ENCODE results near the gene SMYD3. TPM values are rescaled to one million over a fixed set of nuclear protein-coding genes. Genes with fewer than 3 reads are reported as not detected.
A peak's percentile ranks its signal among the peaks of the same experiment; 100 is the strongest.

Gene SMYD3
- total and polyA plus RNA-seq, 4 donors = 10.5 to 40.1 (median 32.5) TPM

DNA sequence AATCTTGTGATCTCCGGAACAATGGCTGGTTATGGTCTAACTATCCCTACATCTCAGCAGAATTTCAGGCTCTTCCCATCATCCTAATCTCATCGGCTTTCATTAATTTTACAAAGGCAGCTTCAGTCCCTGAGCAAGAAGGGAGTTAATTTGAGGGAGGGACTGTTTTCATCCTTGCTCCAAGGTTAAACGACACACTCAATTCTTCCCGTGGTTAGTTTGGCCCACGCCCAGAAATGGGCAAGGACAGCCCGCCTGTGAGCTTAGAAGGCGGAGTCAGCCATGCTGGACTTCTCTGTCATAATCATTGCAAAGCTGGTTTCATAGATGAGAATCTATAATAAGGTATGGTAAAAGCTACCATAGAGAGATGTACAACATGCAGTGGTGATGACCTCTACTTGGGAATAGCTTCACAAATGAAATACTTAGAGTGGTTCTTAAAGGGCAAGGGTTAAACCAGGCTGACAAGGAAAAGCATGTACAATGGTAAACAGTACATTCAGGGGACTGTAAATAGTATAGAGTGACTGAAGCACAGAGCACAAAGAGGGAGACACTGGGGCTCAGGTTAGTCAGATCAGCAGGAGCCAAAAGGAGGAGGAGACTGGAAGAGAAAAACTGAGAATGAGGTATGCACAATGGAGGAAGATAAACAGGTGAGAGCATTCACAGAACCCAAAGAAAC lies 108.8 kb downstream of the SMYD3 start:
- ATAC-seq (ENCODE audit: insufficient read depth, low FRiP score) (no peak), DNase-seq (no peak)
- no peaks in the 10 kb centered on the region for H3K4me1 ChIP-seq (ENCODE audit: control insufficient read depth in 5 of 5, insufficient read depth in 5 of 5, low read length in 5 of 5)
- no peak for TF ChIP-seq CTCF (IDR thresholded peaks at IDR 0.05; ENCODE audit: control extremely low read depth, extremely low read depth)
- no peaks in the 10 kb centered on the region for H3K27me3 ChIP-seq (ENCODE audit: control insufficient read depth in 3 of 3, insufficient read depth in 3 of 3, low read length in 2 of 3)
- no peak overlapping the region for H3K27ac ChIP-seq (ENCODE audit: low read depth in 1 of 2, low read length in 1 of 2)
- H3K9ac ChIP-seq (ENCODE audit: insufficient read depth in 1 of 2, low read length in 2 of 2) = no peak overlapping the region
- 78% methylated on average over 7 of the region's 7 CpGs for WGBS, 2 donors
- no peaks in the 10 kb centered on the region for H3K36me3 ChIP-seq (ENCODE audit: control insufficient read depth in 4 of 4, insufficient read depth in 4 of 4, low read length in 4 of 4)
- H3K9me3 ChIP-seq (ENCODE audit: control insufficient read depth in 4 of 4, insufficient read depth in 3 of 4, low read length in 3 of 4) = no peaks in the 10 kb centered on the region
- no peak overlapping the region for H3K4me3 ChIP-seq

DNA sequence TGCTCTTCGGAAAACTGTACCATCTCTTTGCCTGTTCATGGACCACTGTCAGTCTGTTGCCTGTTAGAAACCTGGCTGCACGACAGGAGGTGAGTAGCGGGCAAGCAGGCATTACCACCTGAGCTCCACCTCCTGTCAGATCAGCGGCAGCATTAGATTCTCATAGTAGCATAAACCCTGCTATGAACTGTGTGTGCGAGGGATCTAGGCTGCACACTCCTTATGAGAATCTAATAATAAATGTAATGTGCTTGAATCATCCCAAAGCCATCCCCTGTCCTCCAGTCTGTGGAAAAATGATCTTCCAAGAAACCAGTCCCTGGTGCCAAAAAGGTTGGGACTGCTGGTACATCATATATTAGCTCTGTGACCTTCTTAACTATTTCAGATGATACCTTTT lies 110.0 kb downstream of the SMYD3 start:
- no peaks in the 10 kb centered on the region for H3K9me3 ChIP-seq (ENCODE audit: control insufficient read depth in 4 of 4, insufficient read depth in 3 of 4, low read length in 3 of 4)
- no peak overlapping the region for H3K27ac ChIP-seq (ENCODE audit: low read depth in 1 of 2, low read length in 1 of 2)
- WGBS, 2 donors = 97 to 98% methylated on average over 5 of the region's 5 CpGs
- no peaks in the 10 kb centered on the region for H3K27me3 ChIP-seq (ENCODE audit: control insufficient read depth in 3 of 3, insufficient read depth in 3 of 3, low read length in 2 of 3)
- H3K4me1 ChIP-seq (ENCODE audit: control insufficient read depth in 5 of 5, insufficient read depth in 5 of 5, low read length in 5 of 5) = no peaks in the 10 kb centered on the region
- DNase-seq = no peak
- no peak for TF ChIP-seq CTCF (IDR thresholded peaks at IDR 0.05; ENCODE audit: control extremely low read depth, extremely low read depth)
- H3K9ac ChIP-seq (ENCODE audit: insufficient read depth in 1 of 2, low read length in 2 of 2) = no peak overlapping the region
- ATAC-seq (ENCODE audit: insufficient read depth, low FRiP score) = no peak
- no peaks in the 10 kb centered on the region for H3K36me3 ChIP-seq (ENCODE audit: control insufficient read depth in 4 of 4, insufficient read depth in 4 of 4, low read length in 4 of 4)
- no peak overlapping the region for H3K4me3 ChIP-seq

DNA sequence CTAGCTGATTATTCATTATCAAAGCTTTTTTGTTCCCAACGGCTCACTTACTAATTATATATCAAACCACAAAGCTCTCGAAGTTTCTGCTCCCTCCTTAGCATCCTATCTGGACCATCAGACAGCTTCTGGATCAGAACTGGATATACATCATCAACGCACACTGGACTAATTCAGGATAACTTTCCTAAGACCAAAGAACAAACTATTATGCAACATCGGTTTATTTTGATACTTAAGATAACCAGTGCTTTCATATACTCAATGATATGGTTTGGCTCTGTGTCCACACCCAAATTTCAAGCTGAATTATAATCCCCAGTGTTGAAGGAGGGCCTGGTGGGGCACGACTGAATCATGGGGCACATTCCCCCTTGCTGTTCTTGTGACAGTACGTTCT lies 110.8 kb downstream of the SMYD3 start:
- no peak overlapping the region for H3K4me3 ChIP-seq
- H3K9me3 ChIP-seq (ENCODE audit: control insufficient read depth in 4 of 4, insufficient read depth in 3 of 4, low read length in 3 of 4) = no peaks in the 10 kb centered on the region
- no peaks in the 10 kb centered on the region for H3K4me1 ChIP-seq (ENCODE audit: control insufficient read depth in 5 of 5, insufficient read depth in 5 of 5, low read length in 5 of 5)
- ATAC-seq (ENCODE audit: insufficient read depth, low FRiP score) (no peak), DNase-seq (no peak)
- H3K9ac ChIP-seq (ENCODE audit: insufficient read depth in 1 of 2, low read length in 2 of 2) = no peak overlapping the region
- 84 to 91% methylated on average over 6 of the region's 6 CpGs for WGBS, 2 donors
- no peak overlapping the region for H3K27ac ChIP-seq (ENCODE audit: low read depth in 1 of 2, low read length in 1 of 2)
- H3K36me3 ChIP-seq (ENCODE audit: control insufficient read depth in 4 of 4, insufficient read depth in 4 of 4, low read length in 4 of 4) = peaks cover 0 to under 1% (median 0%) of the 10 kb centered on the region in 4 donors
- no peaks in the 10 kb centered on the region for H3K27me3 ChIP-seq (ENCODE audit: control insufficient read depth in 3 of 3, insufficient read depth in 3 of 3, low read length in 2 of 3)
- TF ChIP-seq CTCF (IDR thresholded peaks at IDR 0.05; ENCODE audit: control extremely low read depth, extremely low read depth) = no peak

DNA sequence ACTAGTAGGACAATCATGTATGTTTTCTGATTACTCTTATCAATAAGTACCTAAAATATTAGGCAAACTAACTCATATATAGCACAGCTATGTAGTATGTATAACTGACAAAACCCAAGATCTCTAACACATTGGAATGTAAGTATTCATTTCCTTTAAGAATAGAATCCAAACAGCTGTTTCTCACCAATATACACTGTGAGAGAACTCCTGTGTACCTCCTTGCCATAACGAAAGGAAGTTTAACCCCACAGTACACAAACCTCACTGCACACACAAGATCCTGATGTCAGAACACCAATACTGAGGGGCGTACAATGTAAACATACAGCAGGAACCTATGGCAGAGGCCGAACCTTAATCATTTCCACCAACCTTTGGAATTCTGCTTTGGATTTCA lies 113.0 kb downstream of the SMYD3 start:
- H3K9me3 ChIP-seq (ENCODE audit: control insufficient read depth in 4 of 4, insufficient read depth in 3 of 4, low read length in 3 of 4) = peaks cover 0 to 7% (median 2%) of the 10 kb centered on the region in 4 donors
- no peak for DNase-seq
- H3K27ac ChIP-seq (ENCODE audit: low read depth in 1 of 2, low read length in 1 of 2) = no peak overlapping the region
- no peak overlapping the region for H3K4me3 ChIP-seq
- ATAC-seq (ENCODE audit: insufficient read depth, low FRiP score) = no peak
- TF ChIP-seq CTCF (IDR thresholded peaks at IDR 0.05; ENCODE audit: control extremely low read depth, extremely low read depth) = no peak
- WGBS, 2 donors = 57 to 80% methylated on average over 3 of the region's 3 CpGs
- H3K36me3 ChIP-seq (ENCODE audit: control insufficient read depth in 4 of 4, insufficient read depth in 4 of 4, low read length in 4 of 4) = peaks cover 0 to 6% (median 0%) of the 10 kb centered on the region in 4 donors
- H3K4me1 ChIP-seq (ENCODE audit: control insufficient read depth in 5 of 5, insufficient read depth in 5 of 5, low read length in 5 of 5) = no peaks in the 10 kb centered on the region
- H3K9ac ChIP-seq (ENCODE audit: insufficient read depth in 1 of 2, low read length in 2 of 2) = peak overlapping the region in 1 of 2 donors; percentile 47
- no peaks in the 10 kb centered on the region for H3K27me3 ChIP-seq (ENCODE audit: control insufficient read depth in 3 of 3, insufficient read depth in 3 of 3, low read length in 2 of 3)
